Right renal pelvis (tissue), 4 donors: ENCODE measurements around the gene TMEM92. TPM values are rescaled to one million over a fixed set of nuclear protein-coding genes. Genes with fewer than 3 reads are reported as not detected.

Experiments used
- DNase-seq, 4 donors: peaks; one replicate each; pipeline ENCODE4 v3.0.0-alpha.2; 2013; ENCODE audit warnings: low read depth in 4 of 4, low spot score in 3 of 4, missing footprints in 1 of 4
- polyA plus RNA-seq, 4 donors: library from polyadenylated mRNA; unstranded; fragments of 120-200 nt; gene quantifications; one replicate each; pipeline ENCODE4 v1.2.1, GENCODE V29; 2013; ENCODE audit not compliant: insufficient read length in 4 of 4

The TMEM92 gene
- 1 to 10 TPM; 1.7 to 3.0 (median 2.4) TPM for polyA plus RNA-seq

- DNase-seq = no peak
Measured at GRCh38 chr17:50274142-50274896, at the start of gene TMEM92. TMEM92 (plus strand) TSS chr17:50274466; CDS start chr17:50274502, 36 bp downstream.

- DNase-seq = no peak
Measured at GRCh38 chr17:50225701-50226240, 48.5 kb upstream of the TMEM92 start.

- no peak for DNase-seq
Measured at GRCh38 chr17:50234581-50234980, 39.7 kb upstream of the TMEM92 start.

- no peak for DNase-seq
Measured at GRCh38 chr17:50237901-50238300, 36.4 kb upstream of the TMEM92 start.

- no peak for DNase-seq
Measured at GRCh38 chr17:50238601-50239280, 35.5 kb upstream of the TMEM92 start.

GRCh38 chr17:50239937-50240336, 34.3 kb upstream of the TMEM92 start:
- no peak for DNase-seq

GRCh38 chr17:50240851-50241250, 33.4 kb upstream of the TMEM92 start:
- DNase-seq = no peak

- no peak for DNase-seq
Measured at GRCh38 chr17:50241431-50241830, 32.8 kb upstream of the TMEM92 start.

- no peak for DNase-seq
Measured at GRCh38 chr17:50244771-50245170, 29.5 kb upstream of the TMEM92 start.

- DNase-seq = no peak
Measured at GRCh38 chr17:50248255-50248654, 26.0 kb upstream of the TMEM92 start.

- DNase-seq = no peak
Measured at GRCh38 chr17:50252781-50253180, 21.5 kb upstream of the TMEM92 start.

GRCh38 chr17:50255766-50256635, 18.3 kb upstream of the TMEM92 start:
- DNase-seq = no peak

GRCh38 chr17:50256826-50257618, 17.2 kb upstream of the TMEM92 start:
- no peak for DNase-seq

GRCh38 chr17:50257676-50258224, 16.5 kb upstream of the TMEM92 start:
- no peak for DNase-seq

GRCh38 chr17:50258647-50259476, 15.4 kb upstream of the TMEM92 start:
- DNase-seq = no peak

GRCh38 chr17:50259477-50260324, 14.6 kb upstream of the TMEM92 start:
- no peak for DNase-seq

- no peak for DNase-seq
Measured at GRCh38 chr17:50260501-50260911, 13.8 kb upstream of the TMEM92 start.
